ENCODE data around the gene TMEM179B.
A peak's percentile ranks its signal among the peaks of the same experiment; 100 is the strongest.

TMEM179B gene

GRCh38 chr11:62839050-62839945, 52.1 kb downstream of the TMEM179B start, which contains the start of gene WDR74:
TSS of gene WDR74 (minus strand) at chr11:62839590. CDS start at chr11:62839570, 20 bp downstream.
- DNase-seq: peak; percentile 89

All from activated CD4-positive, alpha-beta T cell treated with anti-CD3 and anti-CD28 coated beads for 4 hours (primary cell).